Naive B cell (primary cell): ENCODE measurements around the gene TOMM22. TPM values are rescaled to one million over a fixed set of nuclear protein-coding genes. Genes with fewer than 3 reads are reported as not detected.

Experiments used
- polyA plus RNA-seq, 6 donors: library from polyadenylated mRNA; unstranded; fragments of 300-500 nt; fragmentation: Illumina TruSeq; gene quantifications; one replicate each; pipeline ENCODE4 v1.2.3, GENCODE V29; 2021; ENCODE audit warnings: low read depth in 6 of 6

Gene TOMM22
- polyA plus RNA-seq, 6 donors from 2014 or later = 59.6 to 78.7 (median 71.0) TPM

Other genes with a start within 250 kb of the TOMM22 start
- gene KCNJ4, start 226.8 kb upstream of the TOMM22 start, polyA plus RNA-seq = not detected
- 1 to 10 TPM in 1 of 6 donors, under 1 TPM in 2, not detected in 3; 0.16 to 3.0 (median 0.31) TPM for gene KDELR3, start 213.9 kb upstream of the TOMM22 start, polyA plus RNA-seq
- gene DDX17, start 175.6 kb upstream of the TOMM22 start, polyA plus RNA-seq = 10 to 100 TPM; 10.3 to 68.0 (median 42.2) TPM
- under 1 TPM in 1 of 6 donors, not detected in 5; 0.18 TPM for gene DMC1, start 111.8 kb upstream of the TOMM22 start, polyA plus RNA-seq
- not detected for gene FAM227A, start 25.6 kb upstream of the TOMM22 start, polyA plus RNA-seq
- 1 to 10 TPM; 2.5 to 7.7 (median 4.4) TPM for gene CBY1, start 25.3 kb upstream of the TOMM22 start, polyA plus RNA-seq
- gene JOSD1, start 19.0 kb downstream of the TOMM22 start, polyA plus RNA-seq = 10 to 100 TPM in 3 of 6 donors, 1 to 10 TPM in 3; 8.2 to 12.1 (median 9.7) TPM
- gene GTPBP1, start 24.0 kb downstream of the TOMM22 start, polyA plus RNA-seq = 10 to 100 TPM; 21.2 to 41.2 (median 33.3) TPM
- gene SUN2, start 74.0 kb downstream of the TOMM22 start, polyA plus RNA-seq = 100 to 1,000 TPM; 146 to 327 (median 208) TPM
- 10 to 100 TPM; 10.6 to 15.7 (median 12.7) TPM for gene DNAL4, start 112.2 kb downstream of the TOMM22 start, polyA plus RNA-seq
- gene NPTXR, start 162.1 kb downstream of the TOMM22 start, polyA plus RNA-seq = under 1 TPM in 3 of 6 donors, not detected in 3; 0.05 to 0.17 (median 0.11) TPM
- gene CBX6, start 190.3 kb downstream of the TOMM22 start, polyA plus RNA-seq = 1 to 10 TPM; 1.1 to 5.0 (median 3.7) TPM